DOHH2 (cell line): ENCODE results near the gene PTPRCAP.

Source experiments
- EZH2phosphoT487 ChIP-seq: fragments of 200-600 bp; sonication (generic); IDR thresholded peaks from 2 replicates; pipeline ENCODE4 v1.6.1; 2017; ENCODE audit warnings: borderline replicate concordance, mild to moderate bottlenecking, antibody characterized with exemption, low read length, moderate library complexity, mixed read lengths
- TF ChIP-seq, protein P1 (sequence below): fragments of 200-600 bp; sonication (generic); IDR thresholded peaks from one replicate; pipeline ENCODE4 v1.5.1; 2014; ENCODE audit warnings: antibody characterized with exemption, mild to moderate bottlenecking, low read depth, low read length; ENCODE audit not compliant: poor library complexity, severe bottlenecking

GRCh38 chr11:67429722-67430121, 7.8 kb downstream of the PTPRCAP start:
- TF ChIP-seq, protein P1, sequence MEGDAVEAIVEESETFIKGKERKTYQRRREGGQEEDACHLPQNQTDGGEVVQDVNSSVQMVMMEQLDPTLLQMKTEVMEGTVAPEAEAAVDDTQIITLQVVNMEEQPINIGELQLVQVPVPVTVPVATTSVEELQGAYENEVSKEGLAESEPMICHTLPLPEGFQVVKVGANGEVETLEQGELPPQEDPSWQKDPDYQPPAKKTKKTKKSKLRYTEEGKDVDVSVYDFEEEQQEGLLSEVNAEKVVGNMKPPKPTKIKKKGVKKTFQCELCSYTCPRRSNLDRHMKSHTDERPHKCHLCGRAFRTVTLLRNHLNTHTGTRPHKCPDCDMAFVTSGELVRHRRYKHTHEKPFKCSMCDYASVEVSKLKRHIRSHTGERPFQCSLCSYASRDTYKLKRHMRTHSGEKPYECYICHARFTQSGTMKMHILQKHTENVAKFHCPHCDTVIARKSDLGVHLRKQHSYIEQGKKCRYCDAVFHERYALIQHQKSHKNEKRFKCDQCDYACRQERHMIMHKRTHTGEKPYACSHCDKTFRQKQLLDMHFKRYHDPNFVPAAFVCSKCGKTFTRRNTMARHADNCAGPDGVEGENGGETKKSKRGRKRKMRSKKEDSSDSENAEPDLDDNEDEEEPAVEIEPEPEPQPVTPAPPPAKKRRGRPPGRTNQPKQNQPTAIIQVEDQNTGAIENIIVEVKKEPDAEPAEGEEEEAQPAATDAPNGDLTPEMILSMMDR, result no peak
- no peak for TF ChIP-seq EZH2phosphoT487
